OCI-LY7 (cell line): ENCODE data around the gene ARFIP1. TPM values are rescaled to one million over a fixed set of nuclear protein-coding genes. Genes with fewer than 3 reads are reported as not detected.
A peak's percentile ranks its signal among the peaks of the same experiment; 100 is the strongest.

Source experiments
- BruUV-seq: library from RNA; stranded (reverse); fragments of 400-500 nt; replicated peaks from 2 replicates; lab custom pipeline; 2021; lab: Mats Ljungman, UMichigan
- CTCF ChIA-PET: fragments of 300-600 bp; sonication (Branson Sonifier 250); formaldehyde crosslinking; loops from one replicate; lab custom pipeline; 2022; ENCODE audit warnings: antibody characterized with exemption; ENCODE audit not compliant: unreplicated experiment; lab: Charles Lee
- POLR2A ChIA-PET: fragments of 300-600 bp; sonication (Branson Sonifier 250); formaldehyde crosslinking; loops from one replicate; lab custom pipeline; 2022; ENCODE audit warnings: antibody characterized with exemption; lab: Charles Lee
- DNase-seq: peaks from one replicate; pipeline ENCODE4 v3.0.0-alpha.2; 2015; ENCODE audit warnings: low spot score
- H2AFZ ChIP-seq: fragments of 200-600 bp; sonication (generic), shearing (Covaris generic); 2 replicates; pipeline ENCODE4 v1.6.1; 2014; ENCODE audit warnings: mild to moderate bottlenecking, antibody characterized with exemption, low read length, moderate library complexity
- H3K27ac ChIP-seq: fragments of 200-600 bp; sonication (generic); 2 replicates; pipeline ENCODE4 v1.5.1; 2014; ENCODE audit warnings: mixed run types, low read depth, mild to moderate bottlenecking, moderate library complexity, low read length, inconsistent platforms; ENCODE audit not compliant: poor library complexity, severe bottlenecking
- H3K36me3 ChIP-seq: fragments of 200-600 bp; sonication (generic); 2 replicates; pipeline ENCODE4 v1.6.1; 2014; ENCODE audit warnings: mild to moderate bottlenecking, antibody characterized with exemption, low read length, moderate library complexity, mixed read lengths; ENCODE audit not compliant: insufficient read depth
- H3K4me1 ChIP-seq: fragments of 200-600 bp; sonication (generic); 2 replicates; pipeline ENCODE4 v1.5.1; 2014; ENCODE audit warnings: mild to moderate bottlenecking, low read length; ENCODE audit not compliant: insufficient read depth, poor library complexity, severe bottlenecking
- H3K4me2 ChIP-seq: fragments of 200-600 bp; sonication (generic); 2 replicates; pipeline ENCODE4 v1.6.1; 2014; ENCODE audit warnings: mild to moderate bottlenecking, low read length
- H3K4me3 ChIP-seq: fragments of 200-600 bp; sonication (generic); 2 replicates; pipeline ENCODE4 v1.5.1; 2014; ENCODE audit warnings: mild to moderate bottlenecking, low read depth, low read length; ENCODE audit not compliant: poor library complexity, severe bottlenecking
- H3K79me2 ChIP-seq: fragments of 200-600 bp; sonication (generic); 2 replicates; pipeline ENCODE4 v1.6.1; 2016; ENCODE audit warnings: low read depth, mild to moderate bottlenecking, low read length, moderate library complexity, mixed read lengths; ENCODE audit not compliant: insufficient read depth
- H3K9me2 ChIP-seq: fragments of 200-600 bp; sonication (generic); 2 replicates; pipeline ENCODE4 v1.6.1; 2016; ENCODE audit warnings: mild to moderate bottlenecking, low read length, mixed read lengths; ENCODE audit not compliant: insufficient read depth
- H3K9me3 ChIP-seq: fragments of 200-600 bp; sonication (generic); 2 replicates; pipeline ENCODE4 v1.6.1; 2014; ENCODE audit warnings: mild to moderate bottlenecking, mixed run types, low read length, mixed read lengths
- H4K20me1 ChIP-seq: fragments of 200-600 bp; sonication (generic); 2 replicates; pipeline ENCODE4 v1.6.1; 2014; ENCODE audit warnings: mild to moderate bottlenecking, antibody characterized with exemption, low read length, moderate library complexity, mixed read lengths; ENCODE audit not compliant: insufficient read depth
- CTCF ChIP-seq: fragments of 200-600 bp; sonication (generic); conservative IDR thresholded peaks from 2 replicates; pipeline ENCODE4 v1.5.1; 2014; ENCODE audit warnings: mild to moderate bottlenecking, antibody characterized with exemption, low read length, moderate library complexity, mixed read lengths
- EZH2phosphoT487 ChIP-seq: fragments of 200-600 bp; sonication (generic); IDR thresholded peaks from 2 replicates; pipeline ENCODE4 v1.6.1; 2018; ENCODE audit warnings: low read depth, borderline replicate concordance, mild to moderate bottlenecking, mixed run types, antibody characterized with exemption, low read length, moderate library complexity, mixed read lengths
- intact Hi-C: fragments of 100-400 bp; cut with micrococcal nuclease; formaldehyde crosslinking; loops from one replicate; pipeline ENCODE4 v1.10.0; 2022; ENCODE audit not compliant: unreplicated experiment
- total RNA-seq, 2 experiments: library from RNA; depleted of rRNA in 1 of 2; stranded (reverse); fragments of >200 nt in 1 of 2; shearing (Covaris generic) in 1 of 2; gene quantifications; 2 replicates each; pipeline ENCODE4 v1.2.3, GENCODE V29; 2014 to 2022

ARFIP1 gene
- total RNA-seq, 2 experiments from 2014 or later = 27.0 to 29.3 TPM

- peaks cover 22% of the 10 kb centered on the region; the same call in 1 of the 2 replicates for H3K9me3 ChIP-seq
- H3K9me2 ChIP-seq = no peaks in the 10 kb centered on the region
- no peaks in the 10 kb centered on the region for H3K79me2 ChIP-seq
- no peak overlapping the region for H3K4me3 ChIP-seq
- ChIA-PET POLR2A (interaction anchor here (1.0 to 1.3 kb wide), 2 partner anchors 9 to 16 kb away, joined by 3 to 5 read pairs; no protein-coding TSS in a partner anchor), CTCF (no interaction called here)
- no peaks in the 10 kb centered on the region for H4K20me1 ChIP-seq
- peak overlapping the region; percentile 36; the same call in 1 of the 2 replicates for H3K4me2 ChIP-seq
- DNase-seq = peak; percentile 2
- peaks cover 9% of the 10 kb centered on the region for H3K4me1 ChIP-seq
- BruUV-seq = no TSS peak
- H2AFZ ChIP-seq = no peak overlapping the region
- H3K27ac ChIP-seq = no peak overlapping the region
- intact Hi-C loops = no loop called here
- TF ChIP-seq EZH2phosphoT487 = no peak
- no peak for TF ChIP-seq CTCF
- peaks cover 22% of the 10 kb centered on the region; the same call in 1 of the 2 replicates for H3K36me3 ChIP-seq
Measured at GRCh38 chr4:152817331-152817730, 37.6 kb downstream of the ARFIP1 start.

GRCh38 chr4:152819026-152819645 is 39.4 kb downstream of the ARFIP1 start:
- Histone ChIP-seq H3K4me3 (no peak overlapping the region), H3K27ac (no peak overlapping the region), H3K9me2 (no peaks in the 10 kb centered on the region), H3K4me1 (peaks cover 9% of the 10 kb centered on the region), H4K20me1 (no peaks in the 10 kb centered on the region), H3K36me3 (peaks cover 11% of the 10 kb centered on the region; the same call in 1 of the 2 replicates), H2AFZ (no peak overlapping the region), H3K79me2 (no peaks in the 10 kb centered on the region), H3K4me2 (no peak overlapping the region), H3K9me3 (0 out of 2 replicates have a peak, but pooled peaks cover 10% of the 10 kb centered on the region)
- intact Hi-C loops = no loop called here
- TF ChIP-seq EZH2phosphoT487 = no peak
- no peak for TF ChIP-seq CTCF
- no peak for DNase-seq
- CTCF ChIA-PET = no interaction called here
- no TSS peak for BruUV-seq
- POLR2A ChIA-PET = interaction anchor here (1.0 kb wide), 1 partner anchor 10 kb away, joined by 5 read pairs; no protein-coding TSS in a partner anchor

- H3K79me2 ChIP-seq = no peaks in the 10 kb centered on the region
Measured at GRCh38 chr4:152820073-152820472, 40.3 kb downstream of the ARFIP1 start.

More at GRCh38 chr4:152820073-152820472, 40.3 kb downstream of the ARFIP1 start:
- Histone ChIP-seq H3K27ac (no peak overlapping the region), H3K4me2 (no peak overlapping the region), H3K9me2 (no peaks in the 10 kb centered on the region), H4K20me1 (no peaks in the 10 kb centered on the region), H3K4me1 (peaks cover 9% of the 10 kb centered on the region), H3K4me3 (no peak overlapping the region), H3K36me3 (peaks cover 5% of the 10 kb centered on the region; the same call in 1 of the 2 replicates), H3K9me3 (0 out of 2 replicates have a peak, but pooled peaks cover 10% of the 10 kb centered on the region), H2AFZ (no peak overlapping the region)
- TF ChIP-seq EZH2phosphoT487 (no peak), CTCF (peak; percentile 39; the same call in 1 of the 2 replicates)
- ChIA-PET POLR2A (no interaction called here), CTCF (no interaction called here)
- intact Hi-C loops = no loop called here
- DNase-seq = no peak
- BruUV-seq = no TSS peak
